ENCODE measurements around the gene PTPRF. TPM values are rescaled to one million over a fixed set of nuclear protein-coding genes. Genes with fewer than 3 reads are reported as not detected.

The PTPRF gene
- total and polyA plus RNA-seq, 2 donors = 26.0 to 40.6 TPM

DNA sequence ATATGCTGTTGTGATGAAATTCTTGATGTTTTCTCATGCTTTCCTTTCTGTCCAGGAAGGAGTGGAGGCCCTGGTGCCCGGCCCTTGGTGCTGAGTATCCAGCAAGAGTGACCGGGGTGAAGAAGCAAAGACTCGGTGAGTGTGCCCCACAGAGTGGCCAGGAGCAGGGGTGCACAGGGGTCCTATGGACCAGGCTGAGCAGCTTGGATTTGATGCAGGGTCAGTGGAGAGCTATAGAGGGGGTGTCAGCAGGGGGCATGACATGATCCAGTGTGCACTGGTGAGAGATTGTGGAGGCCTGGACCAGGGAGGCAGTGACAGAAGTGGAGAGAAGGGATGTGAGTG, 7.4 kb downstream of the PTPRF start:
- H3K27me3 ChIP-seq (ENCODE audit: control insufficient read depth in 2 of 2, insufficient read depth in 1 of 2, low read length in 1 of 2) = peaks cover 0 to 12% of the 10 kb centered on the region in 2 donors
- no peak overlapping the region for H3K4me3 ChIP-seq (ENCODE audit: low read length in 2 of 2)
- H3K36me3 ChIP-seq (ENCODE audit: control insufficient read depth in 2 of 2, insufficient read depth in 2 of 2, low read length in 1 of 2) = peaks cover 0 to 2% of the 10 kb centered on the region in 2 donors
- peaks cover 0 to 4% of the 10 kb centered on the region in 2 donors for H3K9me3 ChIP-seq (ENCODE audit: control insufficient read depth in 2 of 2, insufficient read depth in 1 of 2, low read length in 1 of 2)
- H3K27ac ChIP-seq (ENCODE audit: low read depth in 1 of 2, low read length in 1 of 2) = no peak overlapping the region
- WGBS = 98% methylated on average over 3 of the region's 3 CpGs
- H3K4me1 ChIP-seq (ENCODE audit: control insufficient read depth in 2 of 2, insufficient read depth in 2 of 2, low read length in 2 of 2) = peaks cover 2 to 4% of the 10 kb centered on the region in 2 donors
- DNase-seq (ENCODE audit: low read depth in 6 of 9, low spot score in 9 of 9) = no peak

DNA sequence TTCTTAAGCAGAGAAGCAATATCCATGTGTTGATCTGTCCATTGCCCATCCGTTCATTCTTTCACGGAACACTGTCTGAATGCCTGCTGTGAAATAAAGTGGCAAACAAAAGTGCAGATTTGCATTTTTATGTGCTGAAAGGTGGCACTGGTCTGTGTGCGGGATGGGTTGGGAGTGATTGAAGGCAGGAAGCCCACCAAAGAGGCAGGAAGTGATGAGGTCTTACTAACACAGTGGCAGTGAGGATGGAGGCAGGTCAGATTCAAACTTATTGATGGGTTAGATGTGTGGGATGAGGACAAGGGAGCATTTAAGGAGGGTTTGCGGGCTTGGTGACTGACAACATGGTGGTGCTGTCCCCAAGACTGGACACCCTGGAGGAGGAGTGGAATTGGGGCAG, 8.3 kb downstream of the PTPRF start:
- Histone ChIP-seq H3K9me3 (ENCODE audit: control insufficient read depth in 2 of 2, insufficient read depth in 1 of 2, low read length in 1 of 2) (peaks cover 0 to 4% of the 10 kb centered on the region in 2 donors), H3K27me3 (ENCODE audit: control insufficient read depth in 2 of 2, insufficient read depth in 1 of 2, low read length in 1 of 2) (peaks cover 0 to 5% of the 10 kb centered on the region in 2 donors), H3K36me3 (ENCODE audit: control insufficient read depth in 2 of 2, insufficient read depth in 2 of 2, low read length in 1 of 2) (peaks cover 0 to 2% of the 10 kb centered on the region in 2 donors), H3K4me3 (ENCODE audit: low read length in 2 of 2) (no peak overlapping the region), H3K4me1 (ENCODE audit: control insufficient read depth in 2 of 2, insufficient read depth in 2 of 2, low read length in 2 of 2) (peaks cover 2 to 4% of the 10 kb centered on the region in 2 donors), H3K27ac (ENCODE audit: low read depth in 1 of 2, low read length in 1 of 2) (no peak overlapping the region)
- 85% methylated on average over 4 of the region's 4 CpGs for WGBS
- DNase-seq (ENCODE audit: low read depth in 6 of 9, low spot score in 9 of 9) = no peak

DNA sequence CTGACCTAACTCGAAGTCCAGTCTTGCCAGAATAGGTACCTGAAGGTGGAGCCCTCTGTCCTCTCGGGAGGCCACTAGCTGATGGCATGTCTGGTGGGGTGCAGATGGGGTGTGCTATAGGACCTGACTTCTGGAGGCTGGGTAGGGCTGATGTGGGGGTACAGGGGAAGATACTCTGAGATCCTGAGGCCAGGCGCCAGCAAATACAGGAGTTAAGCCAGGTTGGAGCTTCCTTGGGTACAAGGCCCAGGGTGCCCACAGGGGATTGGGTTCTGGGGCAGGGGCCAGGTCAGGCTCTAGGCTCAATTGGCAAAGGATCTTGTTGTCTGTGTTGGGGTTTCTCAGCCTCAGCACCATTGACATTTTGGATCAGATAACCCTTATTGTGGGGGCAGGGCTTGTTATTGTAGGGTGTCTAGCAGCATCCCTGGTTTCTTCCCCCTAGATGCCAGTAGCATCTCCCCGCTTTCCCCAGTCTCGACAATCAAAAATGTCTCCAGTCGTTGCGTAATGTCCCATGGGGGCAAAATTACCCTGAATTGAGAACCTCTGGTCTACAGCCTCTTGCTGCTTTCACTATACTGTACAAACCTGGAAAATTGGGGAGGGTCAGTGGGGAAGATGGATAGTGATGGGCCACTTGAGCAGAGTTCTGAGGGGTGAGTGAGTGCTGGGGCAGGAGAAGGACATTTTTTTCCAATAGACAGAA, 9.2 kb downstream of the PTPRF start:
- Histone ChIP-seq H3K27ac (ENCODE audit: low read depth in 1 of 2, low read length in 1 of 2) (no peak overlapping the region), H3K4me3 (ENCODE audit: low read length in 2 of 2) (no peak overlapping the region), H3K27me3 (ENCODE audit: control insufficient read depth in 2 of 2, insufficient read depth in 1 of 2, low read length in 1 of 2) (peaks cover 0 to 3% of the 10 kb centered on the region in 2 donors), H3K9me3 (ENCODE audit: control insufficient read depth in 2 of 2, insufficient read depth in 1 of 2, low read length in 1 of 2) (peaks cover 0 to 4% of the 10 kb centered on the region in 2 donors), H3K36me3 (ENCODE audit: control insufficient read depth in 2 of 2, insufficient read depth in 2 of 2, low read length in 1 of 2) (no peaks in the 10 kb centered on the region), H3K4me1 (ENCODE audit: control insufficient read depth in 2 of 2, insufficient read depth in 2 of 2, low read length in 2 of 2) (peaks cover 2 to 4% of the 10 kb centered on the region in 2 donors)
- WGBS = 96% methylated on average over 7 of the region's 7 CpGs
- no peak for DNase-seq (ENCODE audit: low read depth in 6 of 9, low spot score in 9 of 9)

DNA sequence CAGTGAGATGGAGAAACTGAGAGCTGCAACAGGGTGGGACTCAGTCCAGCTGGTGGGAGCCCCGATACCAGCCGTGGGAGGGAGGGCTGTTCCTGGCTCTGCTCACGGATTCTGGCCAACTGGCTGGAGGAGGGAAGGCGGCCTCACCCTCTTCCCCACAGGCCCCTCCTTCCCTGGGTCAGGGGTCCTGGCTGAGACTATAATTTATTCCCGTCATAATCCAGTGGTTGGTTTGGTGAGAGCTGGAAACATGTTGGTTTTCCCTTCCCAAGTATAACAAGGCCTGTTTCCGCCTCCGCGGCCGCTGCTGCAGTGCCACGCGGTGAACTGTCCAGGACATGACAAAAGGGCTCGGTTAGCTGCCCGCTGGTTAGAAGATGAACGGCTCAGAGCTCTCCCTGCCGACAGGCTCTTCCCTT, 10.0 kb downstream of the PTPRF start:
- peaks cover 0 to under 1% of the 10 kb centered on the region in 2 donors for H3K9me3 ChIP-seq (ENCODE audit: control insufficient read depth in 2 of 2, insufficient read depth in 1 of 2, low read length in 1 of 2)
- WGBS = 89% methylated on average over 15 of the region's 15 CpGs
- no peak overlapping the region for H3K4me3 ChIP-seq (ENCODE audit: low read length in 2 of 2)
- peaks cover 0 to 5% of the 10 kb centered on the region in 2 donors for H3K27me3 ChIP-seq (ENCODE audit: control insufficient read depth in 2 of 2, insufficient read depth in 1 of 2, low read length in 1 of 2)
- H3K4me1 ChIP-seq (ENCODE audit: control insufficient read depth in 2 of 2, insufficient read depth in 2 of 2, low read length in 2 of 2) = peaks cover 2 to 5% of the 10 kb centered on the region in 2 donors
- no peak overlapping the region for H3K27ac ChIP-seq (ENCODE audit: low read depth in 1 of 2, low read length in 1 of 2)
- no peak for DNase-seq (ENCODE audit: low read depth in 6 of 9, low spot score in 9 of 9)
- no peaks in the 10 kb centered on the region for H3K36me3 ChIP-seq (ENCODE audit: control insufficient read depth in 2 of 2, insufficient read depth in 2 of 2, low read length in 1 of 2)

DNA sequence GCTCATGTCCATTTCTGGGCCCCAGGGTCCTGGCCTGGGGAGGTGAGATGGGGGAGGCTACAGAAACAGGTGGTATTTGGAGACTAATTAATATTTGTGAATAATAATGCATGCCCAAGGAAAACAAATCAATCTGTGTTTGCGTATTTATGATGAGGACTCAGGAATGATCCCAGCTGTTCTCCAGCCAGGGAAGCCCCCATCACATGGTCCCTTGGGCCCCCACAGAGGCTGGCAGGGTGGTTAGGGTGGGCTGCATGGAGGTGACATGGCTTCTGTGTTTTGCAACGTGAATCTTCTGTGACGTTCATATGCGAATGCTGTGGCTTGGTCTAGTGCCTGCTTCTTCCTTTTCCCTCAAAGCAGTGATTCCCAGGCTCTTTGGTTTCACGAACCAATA, 10.5 kb downstream of the PTPRF start:
- Histone ChIP-seq H3K36me3 (ENCODE audit: control insufficient read depth in 2 of 2, insufficient read depth in 2 of 2, low read length in 1 of 2) (no peaks in the 10 kb centered on the region), H3K4me3 (ENCODE audit: low read length in 2 of 2) (no peak overlapping the region), H3K4me1 (ENCODE audit: control insufficient read depth in 2 of 2, insufficient read depth in 2 of 2, low read length in 2 of 2) (peaks cover 2 to 10% of the 10 kb centered on the region in 2 donors), H3K27ac (ENCODE audit: low read depth in 1 of 2, low read length in 1 of 2) (no peak overlapping the region), H3K9me3 (ENCODE audit: control insufficient read depth in 2 of 2, insufficient read depth in 1 of 2, low read length in 1 of 2) (no peaks in the 10 kb centered on the region), H3K27me3 (ENCODE audit: control insufficient read depth in 2 of 2, insufficient read depth in 1 of 2, low read length in 1 of 2) (peaks cover 0 to 5% of the 10 kb centered on the region in 2 donors)
- no peak for DNase-seq (ENCODE audit: low read depth in 6 of 9, low spot score in 9 of 9)
- 82% methylated on average over 5 of the region's 5 CpGs for WGBS

DNA sequence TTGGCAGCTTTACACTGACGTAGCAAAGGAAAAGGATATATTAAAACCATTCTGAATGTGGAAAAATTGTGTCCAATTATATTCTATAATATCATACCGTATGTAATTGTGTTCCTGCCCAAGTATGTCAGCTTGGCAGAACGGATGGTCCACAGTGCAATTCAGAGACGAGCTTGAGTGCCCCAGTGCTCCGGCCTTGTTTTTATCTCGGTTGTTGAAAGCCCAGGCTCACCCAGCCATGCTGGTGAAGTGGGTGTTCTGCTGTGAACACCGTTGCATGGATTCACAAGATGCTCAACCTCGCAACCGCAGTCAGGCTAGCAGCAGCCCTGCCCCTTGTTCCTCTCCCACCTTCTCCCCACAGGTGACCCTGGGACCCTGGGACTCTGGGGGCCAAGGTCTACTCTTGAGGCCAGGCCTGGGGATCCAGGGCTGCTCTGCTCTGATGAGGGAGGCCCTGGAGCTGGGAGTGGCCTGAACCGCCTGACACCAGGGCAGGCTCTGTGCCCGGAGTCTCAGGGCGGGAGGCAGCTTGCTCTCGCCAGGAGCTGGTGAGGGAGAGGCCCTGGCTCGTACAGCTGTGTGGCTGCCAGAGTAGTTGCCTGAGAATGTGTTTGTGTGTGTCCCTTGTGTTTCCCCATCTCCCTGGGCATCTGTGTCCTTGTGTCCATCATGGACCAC, 11.2 kb downstream of the PTPRF start:
- no peaks in the 10 kb centered on the region for H3K9me3 ChIP-seq (ENCODE audit: control insufficient read depth in 2 of 2, insufficient read depth in 1 of 2, low read length in 1 of 2)
- no peak overlapping the region for H3K4me3 ChIP-seq (ENCODE audit: low read length in 2 of 2)
- peaks cover 0 to 5% of the 10 kb centered on the region in 2 donors for H3K27me3 ChIP-seq (ENCODE audit: control insufficient read depth in 2 of 2, insufficient read depth in 1 of 2, low read length in 1 of 2)
- no peak for DNase-seq (ENCODE audit: low read depth in 6 of 9, low spot score in 9 of 9)
- H3K27ac ChIP-seq (ENCODE audit: low read depth in 1 of 2, low read length in 1 of 2) = no peak overlapping the region
- H3K36me3 ChIP-seq (ENCODE audit: control insufficient read depth in 2 of 2, insufficient read depth in 2 of 2, low read length in 1 of 2) = no peaks in the 10 kb centered on the region
- peaks cover 2 to 11% of the 10 kb centered on the region in 2 donors for H3K4me1 ChIP-seq (ENCODE audit: control insufficient read depth in 2 of 2, insufficient read depth in 2 of 2, low read length in 2 of 2)
- WGBS = 93% methylated on average over 14 of the region's 14 CpGs

DNA sequence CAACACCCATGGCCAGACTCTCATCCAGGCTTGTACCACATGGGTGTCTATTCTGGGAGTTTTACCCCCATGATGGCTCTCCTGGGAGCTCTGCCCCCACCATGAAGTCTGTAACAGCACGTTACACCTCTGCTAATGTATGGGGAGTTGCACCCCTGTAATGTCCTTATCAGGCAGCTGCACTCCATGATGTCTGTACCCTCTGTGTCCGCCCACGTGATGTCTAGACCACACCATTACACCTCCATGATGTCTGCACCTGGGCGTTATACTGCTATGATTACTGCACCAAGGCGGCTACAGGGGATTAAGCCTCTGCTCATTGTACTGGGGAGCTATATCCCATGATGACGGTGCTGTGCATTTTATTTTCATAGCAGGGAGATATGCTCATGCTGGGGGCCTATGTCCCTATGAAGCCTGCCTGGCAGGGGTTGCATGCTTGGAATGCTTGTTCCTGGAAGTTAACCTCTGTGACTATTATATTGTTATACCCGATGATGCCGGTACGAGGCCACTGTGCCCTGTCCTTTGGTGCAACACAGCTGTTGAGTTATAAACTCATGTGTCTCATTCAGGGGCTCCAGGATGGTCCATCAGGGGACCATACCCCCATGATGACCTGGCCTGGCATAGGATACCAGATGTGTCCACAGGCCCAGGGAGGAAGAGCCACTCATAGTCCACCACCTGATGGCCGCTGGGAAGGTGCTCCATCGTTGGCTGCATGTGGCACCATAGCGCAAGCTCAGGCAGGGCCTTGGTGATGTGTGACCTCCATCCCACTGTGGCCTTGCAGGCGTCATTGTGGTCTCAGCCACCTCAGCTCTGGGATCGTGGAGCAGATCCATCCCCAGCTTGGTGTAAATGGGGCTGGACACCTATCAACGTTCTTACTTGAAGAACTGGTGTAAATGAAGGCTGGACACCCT, 12.1 kb downstream of the PTPRF start:
- Histone ChIP-seq H3K36me3 (ENCODE audit: control insufficient read depth in 2 of 2, insufficient read depth in 2 of 2, low read length in 1 of 2) (no peaks in the 10 kb centered on the region), H3K9me3 (ENCODE audit: control insufficient read depth in 2 of 2, insufficient read depth in 1 of 2, low read length in 1 of 2) (no peaks in the 10 kb centered on the region), H3K27me3 (ENCODE audit: control insufficient read depth in 2 of 2, insufficient read depth in 1 of 2, low read length in 1 of 2) (peaks cover 0 to 5% of the 10 kb centered on the region in 2 donors), H3K4me1 (ENCODE audit: control insufficient read depth in 2 of 2, insufficient read depth in 2 of 2, low read length in 2 of 2) (peaks cover 2 to 19% of the 10 kb centered on the region in 2 donors), H3K4me3 (ENCODE audit: low read length in 2 of 2) (no peak overlapping the region), H3K27ac (ENCODE audit: low read depth in 1 of 2, low read length in 1 of 2) (no peak overlapping the region)
- 91% methylated on average over 15 of the region's 15 CpGs for WGBS
- DNase-seq (ENCODE audit: low read depth in 6 of 9, low spot score in 9 of 9) = no peak

DNA sequence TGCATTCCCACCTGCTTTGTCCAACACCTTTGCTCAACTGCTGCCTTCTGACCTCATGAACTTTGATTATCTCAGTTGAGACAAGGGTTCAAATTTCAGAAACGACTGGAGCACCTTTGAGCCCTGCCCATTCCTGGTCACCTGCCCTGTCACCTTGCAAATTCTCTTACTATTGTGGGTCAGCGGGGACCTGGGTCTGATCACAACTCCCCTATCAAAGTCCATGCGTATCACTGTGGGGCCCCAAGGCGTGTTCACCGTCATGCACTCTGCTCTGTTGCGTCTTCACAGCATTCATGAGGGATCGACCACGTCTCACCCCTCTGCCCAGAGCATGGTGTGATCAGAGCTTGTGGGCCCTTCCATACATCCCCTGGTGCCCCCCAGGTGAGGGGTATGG, 12.9 kb downstream of the PTPRF start:
- no peak overlapping the region for H3K27ac ChIP-seq (ENCODE audit: low read depth in 1 of 2, low read length in 1 of 2)

More for the DNA sequence above, 12.9 kb downstream of the PTPRF start:
- no peak for DNase-seq (ENCODE audit: low read depth in 6 of 9, low spot score in 9 of 9)
- WGBS = 97% methylated on average over 8 of the region's 8 CpGs
- Histone ChIP-seq H3K27me3 (ENCODE audit: control insufficient read depth in 2 of 2, insufficient read depth in 1 of 2, low read length in 1 of 2) (peaks cover 0 to 5% of the 10 kb centered on the region in 2 donors), H3K36me3 (ENCODE audit: control insufficient read depth in 2 of 2, insufficient read depth in 2 of 2, low read length in 1 of 2) (no peaks in the 10 kb centered on the region), H3K4me3 (ENCODE audit: low read length in 2 of 2) (no peak overlapping the region), H3K4me1 (ENCODE audit: control insufficient read depth in 2 of 2, insufficient read depth in 2 of 2, low read length in 2 of 2) (peaks cover 2 to 22% of the 10 kb centered on the region in 2 donors), H3K9me3 (ENCODE audit: control insufficient read depth in 2 of 2, insufficient read depth in 1 of 2, low read length in 1 of 2) (no peaks in the 10 kb centered on the region)
